Superior temporal gyrus (tissue), 1 donor: ENCODE results near the gene LDAF1.
"Not testable (repeated sequence)": the region's sequence is repeated elsewhere in the genome, so short reads cannot be mapped to it uniquely, and the experiment has no call there.

Source experiments
- DNase-seq: peaks from one replicate; pipeline ENCODE4 v3.0.0-alpha.2; 2016; ENCODE audit errors: extremely low spot score

The LDAF1 gene

DNA sequence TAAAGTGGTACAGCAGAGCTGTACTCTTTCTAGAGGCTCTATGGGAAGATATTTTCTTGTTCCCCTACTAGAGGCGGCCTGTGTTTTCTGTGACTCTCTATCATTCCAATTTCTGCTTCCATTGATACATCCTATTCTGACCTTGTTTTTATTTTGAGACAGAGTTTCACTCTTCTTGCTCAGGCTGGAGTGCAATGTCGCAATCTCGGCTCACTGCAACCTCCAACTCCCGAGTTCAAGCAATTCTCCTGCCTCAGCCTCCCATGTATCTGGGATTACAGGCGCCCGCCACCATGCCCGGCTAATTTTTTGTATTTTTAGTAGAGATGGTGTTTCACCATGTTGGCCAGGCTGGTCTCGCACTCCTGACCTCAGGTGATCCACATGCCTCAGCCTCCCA, 36.9 kb downstream of the LDAF1 start:
- DNase-seq, result not testable (repeated sequence)

DNA sequence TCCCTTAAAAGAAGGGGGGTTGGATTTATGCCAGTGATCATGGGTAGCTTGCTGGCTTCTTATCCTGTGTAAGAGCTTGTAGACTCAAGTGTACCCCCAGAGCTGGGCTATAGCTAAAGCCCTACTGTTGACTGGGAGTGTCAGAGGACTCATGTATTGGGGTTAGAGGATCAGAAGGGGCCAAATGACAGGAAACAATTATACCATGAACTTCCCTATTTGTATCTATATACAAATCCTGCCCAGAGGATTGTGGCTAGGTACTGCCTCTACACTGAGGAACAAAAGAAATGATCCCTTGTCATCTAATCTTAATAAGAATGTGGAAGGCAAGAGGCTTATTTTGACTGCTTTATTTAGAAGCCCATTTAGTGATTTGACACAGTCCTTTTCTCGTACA, 38.6 kb downstream of the LDAF1 start:
- DNase-seq, result no peak

DNA sequence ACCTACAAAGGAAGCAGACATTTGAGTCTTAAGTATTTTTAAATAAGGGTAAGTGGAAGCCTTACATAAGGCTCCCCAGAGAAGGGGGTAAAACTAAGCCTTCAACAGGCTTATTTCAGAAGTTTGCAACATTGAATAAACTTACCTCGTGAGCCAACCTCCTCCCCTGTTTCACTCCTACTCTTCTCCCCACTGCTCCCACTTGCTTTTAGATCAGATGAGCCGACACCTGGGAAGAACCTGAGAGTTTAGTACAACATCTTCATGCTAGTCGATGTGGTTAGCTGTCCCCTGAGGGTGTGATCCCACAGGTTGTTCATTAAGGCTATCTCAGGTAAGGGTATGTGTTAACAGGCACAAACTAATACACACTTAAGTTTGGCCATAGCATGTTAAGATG, 39.1 kb downstream of the LDAF1 start:
- no peak for DNase-seq

DNA sequence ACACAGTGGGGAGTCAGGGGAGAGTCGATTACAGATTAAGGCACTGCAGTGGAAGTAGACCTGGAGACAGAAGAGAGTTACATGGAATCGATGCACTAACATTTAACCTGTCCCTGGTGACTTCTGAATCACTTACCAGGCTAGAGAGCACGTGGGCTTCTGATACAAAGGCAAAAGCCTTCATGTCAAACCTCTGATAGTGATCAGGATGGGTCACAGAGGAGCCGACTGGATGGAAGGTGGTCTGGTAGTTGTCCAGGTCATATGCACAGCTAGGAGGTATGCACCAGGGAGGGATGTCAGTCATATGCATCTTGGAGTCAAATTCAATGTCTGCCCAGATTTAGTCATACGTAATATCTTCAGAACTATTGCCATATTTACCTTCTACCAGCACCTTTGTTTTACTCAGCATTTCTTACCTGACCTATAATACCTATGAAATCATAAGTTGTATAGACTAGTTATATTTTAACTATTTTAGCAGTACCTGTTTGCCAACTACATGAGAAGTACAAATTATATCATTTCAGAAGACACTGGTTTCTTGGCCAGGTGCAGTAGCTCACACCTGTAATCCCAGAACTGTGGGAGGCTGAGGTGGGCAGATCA, 41.2 kb downstream of the LDAF1 start:
- DNase-seq, result no peak

DNA sequence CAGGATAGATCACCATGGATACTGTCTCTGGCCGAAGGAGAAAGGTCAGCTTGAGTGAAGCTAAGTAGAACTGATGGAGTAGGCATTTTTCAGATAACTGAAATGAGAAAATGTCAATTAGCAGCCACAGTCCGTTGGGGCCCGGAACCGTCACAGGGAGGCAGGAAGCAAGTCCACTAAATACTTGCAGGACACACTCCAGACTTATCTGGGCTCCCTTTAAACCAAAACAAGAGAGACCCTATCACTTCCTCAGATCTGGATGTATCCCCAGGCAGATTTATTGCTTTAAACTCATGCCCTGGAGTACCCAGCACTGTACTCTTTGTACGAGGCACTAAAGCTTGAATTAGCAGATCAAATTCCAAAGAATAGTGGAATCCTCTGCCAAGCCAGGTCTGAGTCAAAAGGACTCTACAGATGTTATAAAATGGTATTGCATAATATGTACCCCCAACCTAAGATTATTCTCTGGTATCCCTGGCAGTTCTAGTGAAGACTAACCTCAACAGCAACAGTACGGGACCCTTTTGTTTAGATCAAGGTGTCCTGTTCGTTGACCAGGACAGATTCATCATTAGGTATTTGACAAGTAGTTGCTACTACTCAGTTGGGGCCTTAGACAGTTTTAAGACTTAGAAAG, 44.8 kb downstream of the LDAF1 start:
- no peak for DNase-seq

DNA sequence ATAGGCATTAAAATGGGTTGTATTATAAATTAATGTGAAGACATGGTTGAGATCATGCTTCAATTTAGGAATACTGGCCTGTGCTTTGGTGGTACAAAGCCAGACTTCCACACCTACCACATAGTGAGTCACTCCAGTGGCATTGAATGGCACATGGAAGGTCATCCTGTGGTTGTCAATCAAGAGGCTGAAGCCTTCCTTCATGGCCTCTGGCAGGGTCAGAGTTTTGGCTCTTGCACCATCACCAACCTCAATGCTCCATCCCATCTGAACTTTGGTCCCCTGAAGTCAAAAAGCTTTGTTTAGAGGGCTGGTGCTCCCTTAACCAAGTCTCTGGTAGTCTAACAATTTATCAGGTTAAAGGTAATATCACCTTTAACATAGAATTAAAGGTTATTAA, 46.8 kb downstream of the LDAF1 start:
- no peak for DNase-seq

DNA sequence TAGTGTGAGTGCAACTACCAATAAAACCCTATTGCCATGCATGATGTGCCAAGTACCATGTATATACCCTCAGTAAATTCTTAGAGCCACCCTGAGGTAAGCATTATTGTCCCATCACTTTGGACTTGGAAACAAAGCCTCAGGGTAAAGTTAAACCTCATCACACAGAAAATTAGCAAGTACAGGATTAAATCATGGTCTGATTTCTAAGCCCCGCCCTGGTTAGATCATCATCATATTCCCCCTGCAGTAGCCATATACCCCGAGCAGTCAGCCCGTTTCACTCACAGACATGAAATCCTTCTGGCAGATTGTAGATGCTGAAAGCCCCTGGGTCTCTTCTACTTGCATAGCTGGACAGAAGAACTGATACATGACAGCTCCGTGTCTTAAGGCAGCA, 48.1 kb downstream of the LDAF1 start:
- no peak for DNase-seq

DNA sequence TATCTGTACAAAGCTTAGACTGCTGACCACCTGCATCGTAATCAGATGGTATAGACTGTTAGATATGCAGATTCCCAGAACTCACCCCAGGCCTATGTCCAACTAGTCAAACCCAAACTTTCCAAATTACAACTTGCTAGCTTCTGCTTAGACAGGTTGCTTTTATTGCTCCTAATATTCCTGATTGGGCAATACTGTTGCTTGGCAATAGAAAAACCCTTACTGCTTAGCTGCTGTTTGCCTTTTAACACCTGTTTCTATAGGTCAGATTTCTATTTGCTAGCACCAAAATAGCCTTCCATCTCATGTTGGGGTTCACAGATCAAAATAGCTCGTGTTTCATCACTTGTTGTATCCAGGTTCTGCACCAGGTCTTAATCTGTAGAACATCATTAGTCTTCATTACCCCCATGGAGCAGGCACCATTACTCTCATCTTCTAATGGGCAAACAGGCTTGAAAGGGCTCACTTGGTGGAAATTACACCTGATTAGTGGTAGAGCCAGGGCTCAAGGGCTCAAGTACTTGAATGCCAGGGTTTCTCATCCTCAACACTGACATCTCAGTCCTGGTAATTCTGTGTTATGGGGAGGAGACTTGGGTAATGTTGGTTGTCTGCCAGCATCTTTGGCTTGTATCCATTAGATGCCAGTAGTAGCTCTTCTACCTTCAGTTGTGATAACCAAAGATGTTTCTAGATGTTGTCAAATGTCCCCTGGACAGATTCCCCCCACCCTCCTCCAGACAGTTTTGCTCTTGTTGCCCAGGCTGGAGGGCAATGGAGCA, 50.2 kb downstream of the LDAF1 start:
- DNase-seq, result no peak

DNA sequence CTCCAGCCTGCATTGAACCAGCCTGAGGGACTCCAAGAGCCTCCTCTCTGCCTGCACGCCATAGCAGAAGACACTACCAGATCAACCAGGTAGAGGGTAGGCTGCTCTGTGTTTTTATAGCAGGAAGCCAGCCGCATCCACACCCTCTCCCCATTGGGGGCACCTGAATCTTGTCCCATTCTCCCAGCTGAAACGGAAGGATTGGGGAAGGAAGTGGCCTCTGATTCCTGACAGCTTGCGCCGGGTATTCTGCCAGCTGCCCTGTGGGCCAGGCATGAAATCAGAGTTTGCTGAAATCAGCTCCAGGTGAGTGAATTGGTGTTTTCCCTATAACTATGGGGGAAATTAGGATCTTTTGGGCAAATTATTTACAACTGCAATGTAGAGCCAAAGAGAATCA, 53.0 kb downstream of the LDAF1 start, which contains the start of gene ZP2:
Gene ZP2, minus strand, starts transcription at position 89 of the 400 bp plus-strand sequence. Its CDS starts 27 bp downstream, at position 62.
- DNase-seq, result no peak

DNA sequence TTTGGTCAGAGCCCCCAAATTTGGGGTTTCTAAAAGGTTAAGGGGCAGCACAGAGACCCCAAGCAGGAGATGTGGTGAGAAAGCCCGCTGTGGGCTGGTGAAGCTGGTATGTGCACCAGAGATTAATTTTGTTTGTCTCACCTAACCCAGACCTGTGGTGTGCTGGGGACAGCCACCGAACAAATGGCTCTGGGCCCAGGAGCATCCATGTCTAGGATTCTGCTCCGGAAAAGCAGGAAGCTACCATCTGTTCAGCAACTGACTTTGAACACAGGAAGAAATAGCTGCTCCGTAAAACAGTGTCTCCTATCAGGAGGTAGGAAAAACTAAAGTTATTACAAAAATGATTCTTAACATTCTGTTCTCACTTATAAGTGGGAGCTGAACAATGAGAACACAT, 55.6 kb downstream of the LDAF1 start:
- DNase-seq, result no peak

DNA sequence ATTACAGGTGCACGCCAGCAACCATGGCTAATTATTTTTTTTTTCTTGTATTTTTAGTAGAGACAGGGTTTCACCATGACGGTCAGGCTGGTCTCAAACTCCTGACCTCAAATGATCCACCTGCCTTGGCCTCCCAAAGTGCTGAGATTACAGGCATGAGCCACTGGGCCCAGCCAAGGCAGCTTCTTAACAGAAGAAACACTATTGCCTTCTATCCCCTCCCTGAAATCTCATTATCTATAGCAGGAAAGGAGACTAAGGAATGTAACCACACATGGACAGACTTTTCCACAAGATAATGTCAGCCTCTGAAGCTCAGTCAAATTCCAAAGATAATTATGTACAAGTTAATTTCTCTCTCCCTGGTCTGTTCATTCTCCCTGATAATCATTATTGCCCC, 58.6 kb downstream of the LDAF1 start:
- DNase-seq, result no peak

DNA sequence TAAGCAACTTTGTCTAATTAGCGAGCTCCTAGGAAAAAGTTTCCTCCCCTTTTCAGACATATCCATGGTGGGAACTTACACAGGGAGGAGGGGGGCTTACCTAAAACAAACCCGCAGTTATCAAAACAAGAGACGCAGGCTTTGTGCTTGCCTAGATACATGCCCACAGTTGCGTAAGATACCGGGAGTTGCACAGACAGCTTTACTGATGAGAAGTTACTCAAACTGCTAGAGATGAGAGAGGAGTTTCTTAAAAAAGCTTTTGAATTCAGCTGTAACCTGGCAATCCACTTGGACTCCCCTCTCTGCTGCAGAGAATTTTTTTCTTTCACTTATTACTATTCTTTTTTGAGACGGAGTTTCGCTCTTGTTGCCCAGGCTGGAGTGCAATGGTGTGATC, 59.7 kb downstream of the LDAF1 start:
- no peak for DNase-seq

DNA sequence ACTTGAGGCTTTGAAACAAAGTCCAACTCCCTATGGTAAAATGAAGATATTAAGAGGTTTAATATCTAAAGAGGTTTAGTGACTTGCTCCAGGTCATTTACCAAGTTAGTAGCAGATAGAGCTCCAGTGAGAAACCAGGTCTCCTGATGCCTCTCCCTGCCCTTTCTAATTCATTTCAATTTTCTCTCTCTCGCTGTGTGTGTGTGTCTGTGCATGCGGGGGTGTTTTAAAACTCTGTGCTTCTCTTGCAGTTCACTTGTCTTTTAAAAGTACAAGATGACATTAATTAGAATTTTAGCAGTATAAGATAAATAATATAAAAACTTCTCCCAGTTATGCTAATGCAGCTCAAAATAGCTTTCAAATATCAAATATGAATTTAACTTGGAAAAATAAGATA, 61.1 kb downstream of the LDAF1 start:
- no peak for DNase-seq

DNA sequence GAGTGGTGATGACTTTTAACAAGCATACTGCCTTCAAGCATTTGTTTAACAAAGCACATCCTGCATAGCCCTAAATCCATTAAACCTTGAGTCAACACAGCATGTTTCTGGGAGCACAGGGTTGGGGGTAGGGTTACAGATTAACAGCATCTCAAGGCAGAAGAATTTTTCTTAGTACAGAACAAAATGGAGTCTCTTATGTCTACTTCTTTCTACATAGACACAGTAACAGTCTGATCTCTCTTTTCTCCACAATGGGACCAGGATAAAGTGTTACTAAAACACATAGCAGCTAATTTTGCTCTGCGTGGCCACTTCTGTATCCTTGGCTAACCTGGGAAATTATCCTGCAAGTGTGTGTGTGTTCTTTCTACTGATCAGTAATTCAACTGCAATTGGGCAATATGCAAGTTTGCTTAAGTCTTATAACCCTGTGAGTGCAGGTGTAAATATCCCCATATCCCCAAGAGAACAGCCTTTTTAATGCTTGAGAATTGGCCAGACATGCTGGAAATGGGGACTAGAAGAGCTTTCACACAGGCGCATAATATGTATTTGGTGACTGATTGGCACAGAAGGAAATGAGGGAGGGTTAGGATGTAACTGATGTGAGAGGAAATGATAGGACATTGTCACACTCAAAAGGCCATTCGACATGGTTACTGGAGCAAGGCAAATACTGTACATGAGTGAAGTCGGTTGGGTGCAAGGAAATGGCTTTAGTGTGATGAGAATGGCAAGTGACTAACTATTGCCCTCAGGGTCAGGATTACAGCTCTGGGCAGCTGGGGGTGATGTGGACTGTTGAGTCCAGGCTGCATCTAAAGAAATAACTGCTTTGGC, 64.2 kb downstream of the LDAF1 start:
- DNase-seq, result no peak

DNA sequence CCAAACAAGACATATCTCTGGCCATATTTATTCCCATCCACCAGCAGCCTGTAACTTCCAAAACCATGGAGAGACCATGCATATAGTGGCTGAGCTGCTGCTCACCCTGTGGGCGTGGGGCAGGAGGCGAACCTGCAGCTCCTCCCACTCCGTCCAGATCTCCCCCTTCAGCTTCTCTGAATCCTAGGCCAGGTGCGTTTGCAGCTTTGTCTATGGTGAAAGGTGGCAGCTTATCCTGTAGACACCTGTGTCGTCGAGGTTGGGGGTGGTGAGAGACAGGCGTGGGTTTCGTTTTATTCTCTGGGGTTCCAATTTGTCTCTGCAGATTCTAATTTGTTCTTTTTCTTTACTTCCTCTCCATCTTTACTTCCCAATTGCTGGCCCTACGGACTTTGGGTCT, 65.3 kb downstream of the LDAF1 start:
- no peak for DNase-seq

DNA sequence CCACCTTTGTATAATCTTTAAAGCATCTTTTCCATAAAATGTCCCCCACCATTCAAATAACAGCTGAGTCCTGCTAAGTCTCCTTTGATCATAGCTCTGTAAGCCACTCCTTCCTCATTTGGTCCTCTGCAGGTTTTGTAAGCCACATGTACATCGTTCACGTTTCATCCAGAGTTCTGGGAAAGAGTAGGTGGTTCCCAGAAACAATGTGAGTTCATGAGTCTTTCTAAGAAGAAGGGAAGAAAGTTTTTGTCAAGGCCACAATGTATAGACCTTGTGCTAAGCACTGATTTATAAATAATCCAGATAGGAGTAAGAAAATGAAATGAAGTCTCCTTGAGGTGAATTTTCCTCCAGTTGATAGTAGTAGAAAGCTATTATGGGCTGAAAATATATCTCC, 66.3 kb downstream of the LDAF1 start:
- no peak for DNase-seq

DNA sequence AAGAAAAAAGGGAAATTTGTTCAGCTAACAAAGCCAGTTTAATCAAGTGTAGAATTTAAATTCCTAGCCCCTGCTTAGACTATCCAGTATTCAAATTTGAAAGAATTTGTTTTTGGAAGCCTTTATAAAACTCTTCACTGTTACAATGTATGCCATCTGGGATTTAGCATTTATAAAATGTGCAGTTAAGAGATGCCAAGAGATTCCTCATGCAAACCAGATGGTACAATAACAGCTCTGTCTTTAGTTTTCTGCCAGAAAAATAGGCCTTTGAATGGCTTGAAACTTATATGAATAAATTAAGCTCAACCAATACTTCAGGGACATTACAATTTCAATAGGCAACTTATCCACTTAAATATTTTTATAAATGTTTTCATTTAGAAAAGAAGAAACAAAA, 68.3 kb downstream of the LDAF1 start:
- DNase-seq, result peak; percentile 78

DNA sequence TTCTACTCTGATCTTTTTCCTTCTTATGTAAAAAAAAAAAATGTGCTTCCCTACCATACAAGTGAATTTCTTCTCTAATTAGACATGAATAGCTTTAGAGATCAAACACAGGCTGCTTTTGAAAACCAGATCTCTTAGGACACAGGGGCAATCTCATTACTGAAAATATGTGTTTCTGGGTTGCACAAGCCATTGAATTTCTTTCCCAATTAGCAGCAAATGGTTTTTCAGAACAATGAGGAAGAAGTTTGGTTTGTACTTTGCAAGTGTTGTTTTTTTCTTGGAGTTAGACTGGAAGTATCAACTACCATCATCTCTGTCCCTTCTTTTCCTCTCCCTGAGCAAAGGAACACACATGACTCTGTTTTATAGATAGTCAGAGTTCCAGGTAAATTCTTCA, 69.4 kb downstream of the LDAF1 start:
- DNase-seq, result no peak

DNA sequence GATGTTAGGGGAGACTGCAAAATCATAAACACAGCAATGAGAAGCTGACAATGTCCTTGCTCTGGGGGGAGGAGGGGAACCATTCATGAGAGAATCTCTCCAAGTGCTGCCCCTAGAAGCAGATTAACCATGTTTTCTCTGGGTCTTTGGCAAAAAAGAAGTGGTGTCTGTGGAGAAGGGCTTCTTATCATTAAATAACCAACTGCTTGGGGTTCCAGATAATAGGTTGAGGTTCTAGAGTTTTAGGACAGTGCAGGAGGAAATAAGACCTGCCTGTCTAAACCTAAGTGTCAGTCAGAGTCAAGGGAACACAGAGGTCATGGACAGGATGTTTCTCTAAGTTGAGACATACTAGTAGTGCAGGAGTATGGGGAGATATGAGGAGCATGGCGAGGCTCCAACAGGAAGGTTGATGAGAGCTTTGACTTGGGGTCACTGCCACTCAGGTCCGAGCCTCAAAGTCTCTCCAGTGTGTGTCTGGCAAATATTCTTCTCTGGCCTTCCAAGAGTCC, 69.9 kb downstream of the LDAF1 start:
- no peak for DNase-seq
